Stimulated activated CD4-positive, alpha-beta T cell treated with anti-CD3 and anti-CD28 coated beads, Interleukin-2, amount 100 ng/mL, for 4 hours (primary cell): ENCODE data around the gene GPR42.
"Not testable (repeated sequence)": the region's sequence is repeated elsewhere in the genome, so short reads cannot be mapped to it uniquely, and the experiment has no call there.

Source experiments
- DNase-seq: peaks from one replicate; pipeline ENCODE4 v3.0.0-alpha.2; 2020; ENCODE audit warnings: low read depth

The GPR42 gene

DNA sequence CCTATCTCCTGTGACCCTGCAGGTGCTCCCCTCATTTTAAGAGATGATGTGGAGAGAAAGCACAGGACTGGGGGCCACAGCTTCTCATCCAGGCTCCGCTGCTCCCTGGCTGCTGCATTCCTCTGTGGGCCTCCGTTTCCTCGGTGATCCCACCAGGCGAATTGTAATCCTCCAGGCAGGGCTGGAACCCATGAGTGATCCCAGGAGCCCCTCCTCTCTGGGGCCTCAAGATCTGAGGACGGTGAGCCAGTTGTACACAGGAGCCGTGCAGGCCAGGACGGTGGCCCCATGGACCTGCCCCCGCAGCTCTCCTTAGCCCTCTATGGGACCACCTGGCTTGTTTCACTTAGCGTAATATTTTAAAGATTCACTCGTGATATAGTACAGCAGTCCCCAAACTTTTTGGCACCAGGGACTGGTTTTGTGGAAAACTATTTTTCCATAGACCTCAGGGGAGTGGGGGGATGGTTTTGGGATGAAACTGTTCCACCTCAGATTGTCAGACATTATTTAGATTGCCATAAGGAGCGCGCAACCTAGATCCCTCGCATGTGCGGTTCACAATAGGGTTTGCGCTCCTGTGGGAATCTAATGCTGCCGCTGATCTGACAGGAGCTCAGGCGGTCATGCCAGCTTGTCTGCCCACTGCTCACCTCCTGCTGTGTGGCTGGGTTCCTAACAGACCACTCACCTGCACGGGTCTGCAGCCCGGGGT, 7.0 kb upstream of the GPR42 start:
- DNase-seq, result no peak

DNA sequence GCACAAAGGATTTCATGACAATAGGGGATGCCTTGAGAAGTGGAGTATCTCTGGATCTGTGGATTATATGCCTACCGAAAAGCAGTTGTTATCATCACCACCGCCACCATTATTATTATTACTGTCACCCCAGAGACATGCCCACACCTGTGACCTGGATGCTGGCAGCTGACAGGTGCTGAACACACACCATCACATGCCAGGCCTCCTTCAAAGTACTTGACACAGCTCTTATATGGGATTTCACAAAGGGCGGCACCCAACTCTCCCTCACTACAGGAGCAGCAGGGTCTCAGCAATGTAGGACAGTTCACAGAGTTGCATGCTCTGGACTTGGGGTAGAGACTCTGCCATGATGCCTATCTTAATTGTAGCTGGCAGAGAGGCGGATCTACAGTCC, 5.6 kb upstream of the GPR42 start:
- DNase-seq, result no peak

DNA sequence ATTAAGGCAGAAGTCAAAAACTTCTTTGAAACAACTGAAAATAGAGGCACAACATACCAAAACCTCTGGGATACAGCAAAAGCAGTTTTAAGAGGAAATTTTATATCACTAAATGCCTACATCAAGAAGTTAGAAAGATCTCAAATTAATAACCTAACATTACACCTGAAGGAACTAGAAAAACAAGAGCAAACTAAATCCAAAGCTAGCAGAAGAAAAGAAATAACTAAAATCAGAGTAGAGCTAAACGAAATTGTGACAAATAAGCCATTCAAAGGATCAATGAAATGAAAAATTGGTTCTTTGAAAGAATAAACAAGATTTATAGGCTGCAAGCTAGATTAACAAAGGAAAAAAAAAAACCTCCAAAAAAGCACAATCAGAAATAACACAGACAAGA, 2.5 kb upstream of the GPR42 start:
- DNase-seq, result no peak

DNA sequence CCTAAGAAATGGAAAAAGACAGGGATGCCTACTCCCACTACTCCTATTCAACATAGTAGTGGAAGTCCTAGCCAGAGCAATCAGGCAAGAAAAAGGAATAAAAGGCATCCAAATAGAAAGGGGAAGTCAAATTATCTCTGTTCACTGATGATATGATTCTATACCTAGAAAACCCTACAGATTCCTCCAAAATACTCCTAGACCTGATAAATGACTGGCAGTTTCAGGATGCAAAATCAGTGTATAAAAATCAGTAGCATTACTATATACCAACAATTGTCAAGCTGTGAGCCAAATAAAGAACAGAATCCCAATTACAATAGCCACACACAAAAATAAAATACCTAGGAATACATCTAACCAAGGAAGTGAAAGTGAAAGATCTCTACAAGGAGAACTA, 1.3 kb upstream of the GPR42 start:
- DNase-seq, result no peak

DNA sequence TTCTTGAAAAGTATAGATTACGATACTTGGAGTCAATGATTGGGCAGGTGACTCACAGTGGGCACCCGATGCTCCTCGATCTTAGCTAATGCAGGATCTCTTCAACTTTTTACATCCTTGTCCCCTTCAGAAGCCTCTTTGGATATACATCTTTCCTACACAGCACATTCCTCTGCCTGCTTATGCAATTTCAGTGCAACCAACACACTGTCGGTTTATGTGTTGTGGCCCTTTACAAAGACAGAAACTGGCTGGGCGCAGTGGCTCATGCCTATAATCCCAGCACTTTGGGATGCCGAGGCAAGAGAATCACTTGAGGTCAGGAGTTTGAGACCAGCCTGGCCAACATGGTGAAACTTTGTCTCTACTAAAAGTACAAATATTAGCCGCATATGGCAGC, 2.6 kb downstream of the GPR42 start:
- no peak for DNase-seq

DNA sequence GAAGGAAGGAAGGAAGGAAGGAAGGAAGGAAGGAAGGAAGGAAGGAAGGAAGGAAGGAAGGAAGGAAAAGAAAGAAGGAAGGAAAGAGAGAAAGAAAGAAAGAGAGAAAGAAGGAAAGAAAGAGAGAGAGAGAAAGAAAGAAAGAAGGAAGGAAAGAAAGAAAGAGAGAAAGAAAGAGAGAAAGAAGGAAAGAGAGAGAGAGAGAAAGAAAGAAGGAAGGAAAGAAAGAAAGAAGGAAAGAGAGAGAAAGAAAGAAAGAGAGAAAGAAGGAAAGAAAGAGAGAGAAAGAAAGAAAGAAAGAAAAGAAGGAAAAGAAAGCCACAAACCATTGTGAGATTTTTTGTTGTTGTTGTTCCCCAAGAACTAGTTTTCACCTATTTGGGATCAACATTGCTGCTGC, 3.2 kb downstream of the GPR42 start:
- not testable (repeated sequence) for DNase-seq

DNA sequence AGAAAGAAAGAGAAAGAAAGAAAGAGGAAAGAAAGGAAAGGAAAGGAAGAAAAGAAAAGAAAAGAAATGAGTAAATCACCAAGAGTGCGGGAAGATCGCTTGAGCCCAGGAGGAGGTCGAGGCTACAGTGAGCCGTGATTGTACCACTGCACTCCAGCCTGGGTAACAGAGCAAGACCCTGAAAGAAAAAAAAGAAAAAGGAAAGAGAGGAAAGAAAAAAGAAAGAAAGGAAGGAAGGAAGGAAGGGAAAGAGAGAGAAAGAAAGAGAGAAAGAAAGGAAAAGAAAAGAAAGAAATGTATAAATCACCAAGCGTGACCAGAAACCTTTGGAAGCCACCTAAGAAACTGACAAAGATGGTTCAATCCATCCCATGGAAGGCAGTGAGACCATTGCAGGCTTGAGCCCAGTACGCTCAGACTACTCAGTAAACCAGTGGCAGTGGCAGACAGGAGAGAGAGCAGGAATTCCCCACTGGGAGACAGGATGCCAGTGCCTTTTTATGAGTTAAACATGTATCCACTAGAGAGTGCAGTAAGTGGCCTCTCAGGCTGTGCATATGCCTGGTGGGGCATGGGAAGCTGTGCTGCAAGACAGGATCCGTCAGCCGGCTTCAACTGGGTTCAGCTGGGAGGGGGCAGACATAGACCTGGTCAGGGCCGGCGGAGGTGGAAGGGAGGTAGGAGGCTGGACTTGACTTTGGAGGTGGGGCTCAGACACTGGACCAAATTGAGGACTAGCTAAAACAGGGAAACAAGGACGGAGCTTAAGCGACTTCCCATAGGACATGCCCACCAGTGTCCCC, 4.8 kb downstream of the GPR42 start:
- DNase-seq, result no peak

DNA sequence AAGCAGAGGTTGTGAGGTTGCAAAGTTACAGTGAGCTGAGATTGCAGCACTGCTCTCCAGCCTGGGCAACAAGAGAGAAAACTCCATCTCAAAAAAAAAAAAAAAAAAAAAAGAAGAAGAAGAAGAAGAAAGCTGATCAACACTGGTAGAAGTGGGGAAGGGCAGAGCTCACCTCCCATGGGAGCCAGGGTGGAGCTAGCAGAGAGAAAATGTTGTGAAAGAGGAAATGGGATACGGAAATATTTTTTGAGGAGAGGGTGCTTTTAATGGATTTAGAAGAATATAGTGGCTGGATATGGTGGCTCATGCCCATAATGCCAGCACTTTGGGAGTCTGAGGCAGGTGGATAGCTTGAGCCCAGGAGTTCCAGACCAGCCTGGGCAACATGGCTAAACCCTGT, 6.8 kb downstream of the GPR42 start:
- no peak for DNase-seq

DNA sequence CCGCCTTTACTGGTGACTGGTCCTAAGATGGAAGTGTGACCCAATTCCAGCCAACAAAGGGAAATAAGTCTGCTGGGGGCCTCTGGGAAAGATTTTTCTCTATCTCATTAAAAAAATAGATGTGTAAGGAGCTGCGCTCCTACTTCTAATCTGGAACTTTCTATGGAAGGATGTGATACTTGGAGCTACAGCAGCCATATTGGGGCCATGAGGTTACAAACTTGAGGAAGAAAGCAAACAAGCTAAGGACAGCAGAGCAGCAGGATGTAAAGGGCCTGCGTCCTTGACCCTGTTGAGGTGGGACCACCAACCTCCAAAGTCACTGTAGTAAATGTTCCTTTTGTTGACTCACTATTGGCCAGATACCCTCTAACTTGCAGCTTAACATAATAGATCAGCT, 7.5 kb downstream of the GPR42 start:
- no peak for DNase-seq

DNA sequence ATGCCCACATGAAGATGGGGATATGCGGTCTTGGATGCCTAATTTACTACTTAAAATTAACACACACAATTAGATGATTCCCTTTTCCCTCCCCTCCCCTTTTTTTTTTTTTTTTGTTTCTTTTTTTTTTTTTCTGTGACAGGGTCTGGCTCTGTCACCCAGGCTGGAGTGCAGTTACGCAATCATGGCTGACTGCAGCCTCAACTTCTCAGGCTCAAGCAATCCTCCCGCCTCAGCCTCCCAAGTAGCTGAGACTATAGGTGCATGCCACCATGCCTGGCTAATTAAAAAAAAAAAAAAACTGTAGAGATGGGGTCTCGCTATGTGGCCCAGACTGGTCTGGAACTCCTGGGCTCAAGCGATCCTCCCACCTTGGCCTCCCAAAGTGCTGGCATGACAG, 8.7 kb downstream of the GPR42 start:
- not testable (repeated sequence) for DNase-seq

DNA sequence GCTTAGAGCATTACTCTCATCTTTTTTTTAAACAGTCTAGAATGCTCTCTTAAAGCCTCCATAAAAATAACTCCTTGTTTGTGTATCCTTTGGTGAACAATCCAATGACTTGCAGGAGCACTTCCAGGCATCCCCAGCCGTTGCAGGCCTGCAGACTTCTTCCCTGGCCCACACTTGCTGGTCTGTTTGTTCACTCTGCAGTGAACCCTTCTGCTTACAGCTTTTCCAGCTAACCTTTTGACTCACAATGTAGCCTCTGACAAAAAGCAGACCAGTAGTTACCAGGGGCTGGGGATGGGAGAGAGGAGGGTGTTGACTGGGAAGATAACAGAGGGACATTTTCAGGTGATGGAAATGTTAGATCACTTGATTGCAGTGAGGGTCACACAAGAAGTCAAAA, 9.1 kb downstream of the GPR42 start:
- DNase-seq, result no peak

DNA sequence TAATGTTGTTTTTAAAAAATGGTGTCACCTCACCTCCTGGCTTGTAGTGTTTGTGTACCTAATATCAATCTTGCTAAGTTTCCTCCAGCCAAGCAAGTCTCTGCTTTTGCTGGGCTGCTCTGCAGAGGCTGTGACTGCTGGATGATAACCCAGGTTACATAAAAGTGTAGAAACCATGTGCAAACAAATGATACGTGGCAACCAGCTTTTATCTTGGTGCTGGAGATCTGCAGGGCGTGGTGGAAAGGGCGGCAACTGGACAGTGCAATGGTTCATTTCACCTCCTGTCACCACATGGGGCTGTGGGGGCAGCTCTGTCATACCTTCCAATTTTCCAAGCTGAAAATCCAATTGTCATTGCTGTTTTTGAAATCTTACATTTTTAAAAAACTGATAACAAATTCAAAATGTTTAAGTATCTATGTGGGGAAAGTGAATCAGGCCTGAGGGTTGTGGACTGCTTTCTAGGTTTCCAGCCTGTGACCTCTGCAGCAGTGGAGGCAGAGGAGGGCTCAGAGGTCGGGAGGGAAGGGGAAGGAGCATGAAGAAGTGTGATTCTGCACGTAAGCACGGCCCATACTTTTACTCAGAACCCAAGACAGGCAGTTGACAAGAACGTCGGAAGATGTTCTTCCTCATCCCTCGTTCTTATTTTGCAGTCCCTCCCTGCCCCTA, 9.7 kb downstream of the GPR42 start:
- no peak for DNase-seq

DNA sequence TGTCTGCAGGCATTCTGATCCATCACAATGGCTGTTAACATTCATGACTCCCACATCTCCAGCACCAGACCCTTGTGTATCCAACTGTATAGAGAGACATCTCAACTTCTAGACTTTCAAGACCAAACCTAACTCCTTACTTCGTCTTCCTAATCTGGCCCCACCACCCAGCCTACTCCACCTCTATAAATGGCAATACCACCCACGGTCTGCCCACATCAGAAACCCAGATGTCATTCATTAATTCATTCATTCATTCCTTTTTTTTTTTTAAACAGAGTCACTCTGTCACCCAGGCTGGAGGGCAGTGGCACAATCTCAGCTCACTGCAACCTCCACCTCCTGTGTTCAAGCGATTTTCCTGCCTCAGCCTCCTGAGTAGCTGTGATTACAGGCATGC, 10.4 kb downstream of the GPR42 start:
- no peak for DNase-seq

DNA sequence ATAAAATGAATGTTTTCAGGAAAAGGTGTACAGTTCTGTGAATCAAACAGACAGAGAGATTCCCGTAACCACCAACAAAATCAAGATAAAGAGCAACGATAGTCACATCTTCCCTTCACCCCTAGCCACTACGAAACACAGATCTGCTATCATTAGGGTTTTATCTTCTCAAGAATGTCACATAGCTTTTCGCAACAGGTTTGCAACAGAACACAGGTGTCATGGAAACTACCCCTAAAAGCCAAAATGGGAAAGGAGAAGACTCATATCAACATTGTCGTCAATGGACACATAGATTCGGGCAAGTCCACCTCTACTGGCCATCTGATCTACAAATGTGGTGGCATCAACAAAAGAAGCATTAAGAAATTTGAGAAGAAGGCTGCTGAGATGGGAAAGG, 11.1 kb downstream of the GPR42 start:
- DNase-seq, result no peak

DNA sequence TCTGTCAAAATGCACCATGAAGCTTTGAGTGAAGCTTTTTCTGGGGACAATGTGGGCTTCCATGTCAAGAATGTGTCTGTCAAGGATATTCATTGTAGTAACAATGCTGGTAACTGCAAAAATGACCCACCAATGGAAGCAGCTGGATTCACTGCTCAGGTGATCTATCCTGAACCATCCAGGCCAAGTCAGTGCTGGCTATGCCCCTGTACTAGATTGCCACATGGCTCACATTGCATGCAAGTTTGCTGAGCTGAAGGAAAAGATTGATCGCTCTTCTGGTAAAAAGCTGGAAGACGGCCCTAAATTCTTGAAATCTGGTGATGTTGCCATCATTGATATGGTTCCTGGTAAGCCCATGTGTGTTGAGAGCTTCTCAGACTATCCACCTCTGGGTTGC, 12.7 kb downstream of the GPR42 start:
- no peak for DNase-seq

DNA sequence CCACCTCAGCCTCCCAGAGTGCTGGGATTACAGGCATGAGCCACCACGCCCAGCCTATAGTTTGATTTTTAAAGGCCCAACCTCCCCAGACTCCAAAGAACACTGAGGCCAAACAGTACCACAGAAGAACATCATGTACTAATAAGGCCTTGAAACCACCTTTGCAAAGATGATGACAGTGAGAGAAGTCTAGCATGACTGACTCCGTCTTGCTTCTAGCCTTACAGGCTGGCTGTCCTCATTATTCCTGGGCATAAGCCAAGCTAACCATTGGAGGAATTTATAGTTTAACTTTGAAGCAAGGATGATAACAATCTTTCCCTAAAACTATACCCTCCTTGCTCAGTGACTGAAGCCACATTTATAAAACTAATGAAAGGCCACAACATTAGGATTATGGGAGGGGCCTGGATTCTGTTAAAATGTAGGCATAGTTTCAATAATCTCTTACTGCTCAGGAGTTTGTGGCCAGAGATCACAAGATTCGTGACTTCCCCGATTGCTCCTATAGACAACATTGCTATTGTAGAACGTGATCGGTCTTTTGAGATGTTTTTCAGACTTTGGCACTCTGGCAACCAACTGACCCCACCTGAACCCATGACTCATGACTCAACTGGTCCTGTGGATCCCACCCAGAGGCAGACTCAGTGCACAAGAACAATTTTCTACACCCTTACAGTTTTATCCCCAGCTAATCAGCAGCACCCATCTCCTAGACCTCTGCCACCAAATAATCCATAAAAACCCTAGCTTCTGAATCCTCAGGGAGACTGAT, 17.6 kb downstream of the GPR42 start:
- DNase-seq, result no peak

DNA sequence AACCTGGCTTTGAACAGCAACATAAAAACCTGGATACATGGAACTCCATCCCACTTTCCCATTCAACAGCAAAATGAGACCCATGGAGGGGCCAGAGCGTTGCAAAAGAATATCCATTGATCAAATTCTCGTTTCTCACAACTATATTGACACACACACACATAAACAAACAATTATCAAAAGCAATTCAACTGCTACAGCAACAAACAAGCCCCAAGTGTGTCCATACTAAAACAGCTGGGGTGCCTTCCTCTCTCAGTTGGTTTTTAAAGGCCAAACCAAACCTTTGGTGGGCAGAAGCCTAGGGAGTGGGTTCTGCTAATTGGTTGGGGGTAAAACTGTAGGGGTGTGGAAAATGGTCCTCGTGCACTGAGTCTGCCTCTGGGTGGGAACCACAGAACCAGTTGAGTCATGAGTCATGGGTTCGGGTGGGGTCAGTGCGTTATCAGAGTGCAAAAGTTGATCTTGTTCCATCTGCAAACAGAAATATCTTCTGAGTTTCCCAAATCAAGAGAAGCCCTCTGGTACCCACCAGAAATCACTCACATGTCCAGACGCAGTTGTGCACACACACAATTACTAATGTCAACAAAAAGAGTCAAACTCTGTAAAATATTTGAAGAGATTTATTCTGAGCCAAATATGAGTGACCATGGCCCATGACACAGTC, 18.5 kb downstream of the GPR42 start:
- DNase-seq, result no peak

DNA sequence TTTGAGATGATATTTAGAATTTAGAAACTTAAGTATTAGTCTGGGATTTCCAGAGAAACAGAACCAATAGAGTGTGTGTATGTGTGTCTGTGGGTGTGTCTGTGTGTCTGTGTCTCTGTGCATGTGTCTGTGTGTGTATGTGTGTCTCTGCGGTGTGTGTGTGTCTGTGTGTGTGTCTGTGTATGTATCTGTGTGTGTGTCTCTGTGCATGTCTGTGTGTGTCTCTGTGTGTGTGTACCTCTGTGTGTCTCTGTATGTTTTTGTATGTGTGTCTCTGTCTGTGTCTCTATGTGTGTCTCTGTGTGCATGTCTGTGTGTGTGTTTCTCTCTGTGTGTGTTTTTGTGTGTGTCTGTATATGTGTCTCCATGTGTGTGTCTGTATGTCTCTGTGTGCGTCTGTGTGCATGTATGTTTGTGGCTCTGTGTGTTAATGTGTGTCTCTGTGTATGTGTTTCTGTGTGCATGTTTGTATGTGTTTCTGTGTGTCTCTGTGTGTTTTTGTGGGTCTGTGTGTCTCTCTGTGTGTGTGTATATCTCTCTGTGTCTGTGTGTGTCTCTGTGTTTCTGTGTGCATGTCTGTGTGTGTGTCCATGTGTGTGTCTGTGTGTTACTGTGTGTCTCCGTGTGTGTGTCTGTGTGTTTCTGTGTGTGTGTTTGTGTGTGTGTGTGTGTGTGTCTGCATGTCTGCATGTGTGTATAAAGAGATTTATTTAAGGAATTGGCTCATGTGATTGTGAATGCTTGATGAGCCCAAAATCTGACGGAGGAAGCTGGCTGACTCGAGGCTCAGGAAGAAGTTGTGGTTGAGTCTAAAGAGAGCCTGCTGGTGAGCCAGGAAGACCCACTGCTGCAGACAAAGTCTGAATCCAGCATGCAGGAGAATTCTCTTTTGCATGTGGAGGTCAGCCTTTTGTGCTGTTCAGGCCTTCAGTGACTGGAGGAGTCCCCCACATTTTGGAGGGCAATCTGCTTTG, 22.2 kb downstream of the GPR42 start:
- no peak for DNase-seq

DNA sequence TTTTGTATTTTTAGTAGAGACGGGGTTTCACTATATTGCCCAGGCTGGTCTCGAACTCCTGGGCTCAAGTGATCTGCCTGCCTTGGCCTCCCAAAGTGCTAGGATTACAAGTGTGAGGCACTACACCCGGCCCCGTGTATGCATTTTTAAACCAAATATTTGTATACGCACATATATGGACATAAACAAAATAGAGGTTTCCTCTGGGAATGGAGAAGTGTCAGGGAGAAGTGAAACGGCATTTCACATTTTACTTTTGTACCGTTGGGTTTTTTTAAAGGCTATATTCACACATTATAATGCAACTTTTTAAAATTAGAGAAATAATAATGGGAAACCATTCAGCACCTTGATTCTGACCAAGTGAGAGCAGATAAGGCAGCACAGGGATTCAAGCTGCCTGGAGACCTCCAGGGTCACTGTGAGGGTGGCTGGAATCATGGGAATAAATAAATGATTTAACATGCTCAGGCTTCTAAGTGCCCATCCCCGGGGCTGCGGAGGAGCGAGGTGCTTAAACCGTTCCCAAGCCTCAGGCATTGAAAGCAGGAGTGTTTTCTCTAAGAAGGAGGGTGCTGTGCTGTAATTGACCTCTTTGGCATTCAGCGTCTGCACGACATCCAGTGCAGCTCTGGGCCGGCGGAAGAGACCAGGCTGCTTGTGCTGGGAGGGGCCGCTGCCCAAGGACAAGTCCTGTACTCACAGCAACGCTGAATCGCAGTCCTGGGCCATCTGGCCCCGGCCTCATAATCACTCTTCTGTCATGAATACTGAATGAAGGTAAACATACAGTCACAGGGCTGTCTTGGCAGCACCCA, 24.7 kb downstream of the GPR42 start:
- DNase-seq, result no peak
